A549 (cell line): ENCODE measurements around the gene RHEB. TPM values are rescaled to one million over a fixed set of nuclear protein-coding genes. Genes with fewer than 3 reads are reported as not detected.

ENCODE experiments used
- ATAC-seq, 2 experiments: fragments of 200-7000 bp in 1 of 2; fragments of >200 bp in 1 of 2; cut with Nextera tagmentation in 1 of 2; cut with Tn5 transposase in 1 of 2; 3 replicates each; pipeline versions ENCODE4 v1.8.0 to v1.9.1; 2018 to 2020; ENCODE audit warnings: mild to moderate bottlenecking in 1 of 2, moderate library complexity in 1 of 2
- CTCF ChIA-PET: fragments of 300-600 bp; sonication (Branson Sonifier 250); formaldehyde crosslinking; extraction: SDS; loops from one replicate; lab custom pipeline; 2021; ENCODE audit warnings: antibody characterized with exemption, inconsistent platforms; lab: Yijun Ruan, JAX
- POLR2A ChIA-PET: fragments of 350-600 bp; formaldehyde crosslinking; extraction: SDS; loops from one replicate; lab custom pipeline; 2021; ENCODE audit warnings: antibody characterized with exemption, inconsistent platforms; lab: Yijun Ruan, JAX
- DNase-seq, 2 experiments: peaks; one replicate each; pipeline versions ENCODE4 v3.0.0 to v3.0.0-alpha.2; 2011 to 2016; ENCODE audit warnings: low read depth in 1 of 2, low spot score in 1 of 2
- FAIRE-seq: peaks from 2 replicates; lab custom pipeline; 2011; peaks lifted over from hg19 to GRCh38; lab: Jason Lieb, UNC
- H3K27ac ChIP-seq, 2 experiments: fragments of >200 bp; sonication (Bioruptor Twin); formaldehyde crosslinking; 3 replicates each; pipeline ENCODE4 v1.5.1; 2016 to 2017
- H3K4me1 ChIP-seq: fragments of >200 bp; sonication (Bioruptor Twin); formaldehyde crosslinking; 3 replicates; pipeline ENCODE4 v1.6.1; 2016
- H3K4me2 ChIP-seq: fragments of >200 bp; sonication (Bioruptor Twin); formaldehyde crosslinking; 3 replicates; pipeline ENCODE4 v1.6.1; 2016
- H3K4me3 ChIP-seq: fragments of >200 bp; sonication (Bioruptor Twin); formaldehyde crosslinking; 3 replicates; pipeline ENCODE4 v1.5.1; 2016
- H3K9me3 ChIP-seq: fragments of >200 bp; sonication (Bioruptor Twin); formaldehyde crosslinking; 3 replicates; pipeline ENCODE4 v1.6.1; 2016
- ATOH8 ChIP-seq: fragments of 250-450 bp; sonication (Bioruptor Pico); IDR thresholded peaks from 2 replicates; pipeline ENCODE4 v1.5.0; 2020; ENCODE audit warnings: low read depth, mild to moderate bottlenecking, moderate library complexity
- BHLHE40 ChIP-seq: IDR thresholded peaks from 2 replicates; pipeline ENCODE4 v1.6.1; 2012; ENCODE audit warnings: low read depth, low read length, inconsistent platforms
- CTCF ChIP-seq: fragments of >200 bp; sonication (Bioruptor Twin); formaldehyde crosslinking; IDR thresholded peaks from 3 replicates; pipeline ENCODE4 v1.5.1; 2016
- EHMT2 ChIP-seq: fragments of 200-600 bp; sonication (generic); IDR thresholded peaks from 2 replicates; pipeline ENCODE4 v1.6.1; 2016; ENCODE audit warnings: antibody characterized with exemption, low read depth, mild to moderate bottlenecking, moderate library complexity
- EP300 ChIP-seq, 2 experiments: fragments of >200 bp; sonication (Bioruptor Twin); formaldehyde crosslinking; IDR thresholded peaks; 2 replicates in 1 of 2; 3 replicates in 1 of 2; pipeline ENCODE4 v1.6.1; 2016 to 2017
- FOXS1 ChIP-seq: fragments of 250-450 bp; sonication (Bioruptor Pico); IDR thresholded peaks from 2 replicates; pipeline ENCODE4 v1.5.0; 2020; ENCODE audit warnings: mild to moderate bottlenecking, moderate library complexity
- HEYL ChIP-seq: fragments of 250-450 bp; sonication (Bioruptor Pico); IDR thresholded peaks from 2 replicates; pipeline ENCODE4 v1.8.0; 2021; ENCODE audit warnings: mild to moderate bottlenecking, moderate library complexity
- JUNB ChIP-seq: fragments of >200 bp; sonication (Bioruptor Twin); formaldehyde crosslinking; IDR thresholded peaks from 2 replicates; pipeline ENCODE4 v1.6.1; 2016
- KDM1A ChIP-seq: fragments of 200-600 bp; sonication (generic); IDR thresholded peaks from 2 replicates; pipeline ENCODE4 v1.6.1; 2016; ENCODE audit warnings: low read depth, mild to moderate bottlenecking
- KDM5A ChIP-seq: fragments of 200-600 bp; sonication (generic); IDR thresholded peaks from 2 replicates; pipeline ENCODE4 v1.6.1; 2016; ENCODE audit warnings: antibody characterized with exemption, mild to moderate bottlenecking
- MAZ ChIP-seq: fragments of 150-350 bp; IDR thresholded peaks from 2 replicates; pipeline ENCODE4 v1.6.1; 2014; ENCODE audit warnings: antibody characterized with exemption, low read depth, low read length, borderline replicate concordance
- RARB ChIP-seq: fragments of 250-450 bp; sonication (Bioruptor Pico); IDR thresholded peaks from 2 replicates; pipeline ENCODE4 v1.8.0; 2021; ENCODE audit warnings: mild to moderate bottlenecking, moderate library complexity
- REST ChIP-seq: fragments of 200-600 bp; sonication (generic); IDR thresholded peaks from 2 replicates; pipeline ENCODE4 v1.6.1; 2016; ENCODE audit warnings: antibody characterized with exemption, mild to moderate bottlenecking, moderate library complexity
- RFX5 ChIP-seq: fragments of 450-650 bp; IDR thresholded peaks from 2 replicates; pipeline ENCODE4 v1.7.1; 2014; ENCODE audit warnings: antibody characterized with exemption, mild to moderate bottlenecking, moderate library complexity
- USF2 ChIP-seq: fragments of 450-650 bp; IDR thresholded peaks from 2 replicates; pipeline ENCODE4 v1.6.1; 2014; ENCODE audit warnings: antibody characterized with exemption
- ZC3H11A ChIP-seq: fragments of 450-650 bp; IDR thresholded peaks from 2 replicates; pipeline ENCODE4 v1.6.1; 2014; ENCODE audit warnings: antibody characterized with exemption, mild to moderate bottlenecking
- WGBS: methylation state at CpG from one replicate; pipeline ENCODE4 v1.1.6; 2017; ENCODE audit errors: missing lambda C conversion rate; 5-methylcytosine and 5-hydroxymethylcytosine counted together
- polyA plus RNA-seq, 4 experiments: library from polyadenylated mRNA; depleted of rRNA in 3 of 4; stranded (reverse); fragments of >200 nt; fragmentation: RNase III in 1 of 4; extraction: RNeasy Plus Mini Kit Qiagen cat#74134 plus additional on column Dnase treatment in 1 of 4; gene quantifications; 2 replicates in 3 of 4; 3 replicates in 1 of 4; pipeline ENCODE4 v1.2.3, GENCODE V29; 2011 to 2017

The RHEB gene
- polyA plus RNA-seq, 2 of the 4 experiments (the other 2 are of a cell fraction): 110 to 198 TPM

DNA sequence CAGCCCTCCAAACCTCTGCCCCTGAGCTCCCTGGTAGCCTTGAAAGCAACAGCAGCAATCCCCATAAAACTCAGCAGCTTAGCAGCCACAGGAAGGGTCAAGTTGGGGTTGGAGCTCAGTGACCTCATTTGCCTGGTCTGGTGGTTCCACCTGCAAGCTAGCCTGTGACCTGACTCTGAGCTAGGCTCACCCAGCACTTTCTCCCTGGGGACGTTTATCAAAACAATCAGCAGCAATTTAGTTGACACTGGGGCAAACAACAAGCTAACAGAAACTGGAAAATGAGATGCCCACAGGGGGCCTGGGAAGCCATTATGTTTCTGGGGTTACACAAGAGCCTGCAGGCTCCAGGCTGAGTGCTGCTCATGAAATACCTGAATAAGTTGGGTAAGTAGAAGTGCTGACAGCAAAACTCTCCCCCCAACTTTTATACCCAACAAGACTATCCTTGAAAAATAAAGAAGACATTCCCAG lies 57.4 kb downstream of the RHEB start:
- H3K4me2 ChIP-seq: no peak overlapping the region
- CTCF ChIA-PET: interaction anchor here (1.0 to 10.9 kb wide), 7 partner anchors 9 to 297 kb away, joined by 3 to 89 read pairs (median 4); no protein-coding TSS in a partner anchor
- no peak overlapping the region for H3K4me3 ChIP-seq
- ATAC-seq (no peak), FAIRE-seq (no peak), DNase-seq (no peak)
- POLR2A ChIA-PET: no interaction called here
- WGBS: 64% methylated on average over 1 of the region's 1 CpG
- H3K9me3 ChIP-seq: peaks cover 31% of the 10 kb centered on the region
- H3K4me1 ChIP-seq: peaks cover 23% of the 10 kb centered on the region
- TF ChIP-seq BHLHE40: no peak
- no peak for TF ChIP-seq KDM5A
- no peak for TF ChIP-seq JUNB
- no peak for TF ChIP-seq ATOH8 (CRISPR knock-in tag)
- no peak for TF ChIP-seq KDM1A
- TF ChIP-seq USF2: no peak
- no peak for TF ChIP-seq CTCF
- no peak for TF ChIP-seq HEYL (CRISPR knock-in tag)
- TF ChIP-seq EP300 (IDR thresholded peaks at IDR 0.05): no peak
- no peak overlapping the region for H3K27ac ChIP-seq

GRCh38 chr7:151461942-151462230 lies 57.8 kb downstream of the RHEB start:
- CTCF ChIA-PET: interaction anchor here (1.0 to 10.9 kb wide), 7 partner anchors 9 to 297 kb away, joined by 3 to 89 read pairs (median 4); no protein-coding TSS in a partner anchor
- FAIRE-seq: no peak
- Histone ChIP-seq H3K27ac (no peak overlapping the region), H3K4me2 (no peak overlapping the region), H3K4me3 (no peak overlapping the region), H3K4me1 (peaks cover 23% of the 10 kb centered on the region), H3K9me3 (peaks cover 32% of the 10 kb centered on the region)
- POLR2A ChIA-PET: no interaction called here
- DNase-seq: no peak
- 88% methylated on average over 4 of the region's 4 CpGs for WGBS
- no peak for TF ChIP-seq BHLHE40
- TF ChIP-seq RFX5: no peak
- no peak for TF ChIP-seq FOXS1 (CRISPR knock-in tag)
- TF ChIP-seq ZC3H11A: no peak
- no peak for TF ChIP-seq EHMT2
- TF ChIP-seq MAZ: no peak
- TF ChIP-seq REST: no peak
- TF ChIP-seq RARB (CRISPR knock-in tag): no peak
- ATAC-seq: no peak
